ENCODE measurements around the gene SRSF8. TPM values are rescaled to one million over a fixed set of nuclear protein-coding genes. Genes with fewer than 3 reads are reported as not detected.
"Not testable (repeated sequence)": the region's sequence is repeated elsewhere in the genome, so short reads cannot be mapped to it uniquely, and the experiment has no call there.

SRSF8 gene, protein sequence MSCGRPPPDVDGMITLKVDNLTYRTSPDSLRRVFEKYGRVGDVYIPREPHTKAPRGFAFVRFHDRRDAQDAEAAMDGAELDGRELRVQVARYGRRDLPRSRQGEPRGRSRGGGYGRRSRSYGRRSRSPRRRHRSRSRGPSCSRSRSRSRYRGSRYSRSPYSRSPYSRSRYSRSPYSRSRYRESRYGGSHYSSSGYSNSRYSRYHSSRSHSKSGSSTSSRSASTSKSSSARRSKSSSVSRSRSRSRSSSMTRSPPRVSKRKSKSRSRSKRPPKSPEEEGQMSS
- 10 to 100 TPM; 25.6 to 39.9 TPM for total RNA-seq

GRCh38 chr11:95066716-95067038 is at the start of gene SRSF8:
Gene SRSF8 (plus strand): TSS chr11:95066919. CDS start chr11:95067227, 308 bp downstream.
- DNase-seq (ENCODE audit: low spot score) (no peak), ATAC-seq (ENCODE audit: insufficient number of reproducible peaks, low FRiP score, low read depth) (no peak)
- TF ChIP-seq CTCF (IDR thresholded peaks at IDR 0.05): no peak
- H3K36me3 ChIP-seq: no peaks in the 10 kb centered on the region
- no peaks in the 10 kb centered on the region for H3K9me3 ChIP-seq
- H3K4me1 ChIP-seq (ENCODE audit: control insufficient read depth in 1 of 2, low read depth in 2 of 2): peaks cover 10 to 19% of the 10 kb centered on the region in 2 donors
- peak within 1 kb of the TSS; percentile 97 to 99 for H3K27ac ChIP-seq
- no peaks in the 10 kb centered on the region for H3K27me3 ChIP-seq (replicated peaks; ENCODE audit: insufficient read depth)
- H3K4me3 ChIP-seq: peak within 1 kb of the TSS; percentile 83

DNA sequence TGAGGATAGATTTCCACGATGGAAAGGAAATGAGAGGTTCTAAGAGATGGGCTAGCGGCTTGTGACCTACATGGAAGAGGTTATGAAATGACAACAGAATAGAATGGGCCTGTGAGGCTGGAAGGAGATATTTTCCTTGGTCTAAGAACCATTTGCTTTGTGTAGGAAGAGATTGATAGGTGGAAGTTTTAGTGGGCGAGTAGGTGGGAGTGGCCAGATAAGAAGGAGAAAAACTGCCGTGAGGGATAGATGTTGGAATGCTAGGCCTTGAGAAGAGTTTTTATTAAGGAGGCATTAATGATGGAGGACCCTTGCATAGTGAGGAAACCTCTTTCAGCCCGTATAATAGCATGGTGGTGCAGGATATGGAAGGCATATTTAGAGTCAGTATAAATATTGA is 45.3 kb upstream of the SRSF8 start:
- not testable (repeated sequence) for H3K4me3 ChIP-seq; ATAC-seq (ENCODE audit: insufficient number of reproducible peaks, low FRiP score, low read depth); H3K36me3 ChIP-seq; H3K4me1 ChIP-seq (ENCODE audit: control insufficient read depth in 1 of 2, low read depth in 2 of 2); H3K27ac ChIP-seq; H3K27me3 ChIP-seq (replicated peaks; ENCODE audit: insufficient read depth); H3K9me3 ChIP-seq; DNase-seq (ENCODE audit: low spot score)

DNA sequence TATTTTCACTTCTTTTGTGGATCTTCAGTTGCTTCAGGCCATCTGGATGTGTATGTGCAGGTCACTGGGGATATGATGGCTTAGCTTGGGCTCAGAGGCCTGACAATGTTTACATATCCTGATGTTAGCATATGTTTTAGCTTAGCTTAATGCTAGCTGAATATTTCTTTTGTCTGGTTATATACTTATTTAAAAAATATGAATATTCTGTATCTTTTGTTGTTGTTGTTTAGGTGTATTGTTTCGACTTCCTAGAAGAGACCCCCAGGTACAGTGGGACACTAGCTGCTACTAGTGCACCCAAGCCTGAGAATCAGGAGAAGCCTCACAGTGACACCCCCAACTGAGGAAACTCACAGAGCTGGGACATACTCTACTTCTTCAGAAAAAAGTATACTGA is 41.8 kb upstream of the SRSF8 start, which contains the start of gene KDM4E:
KDM4E (plus strand) TSS at position 301 of the 400 bp plus-strand sequence. CDS start 300 bp downstream, outside the sequence.
- no peak for TF ChIP-seq CTCF (IDR thresholded peaks at IDR 0.05)
- Histone ChIP-seq H3K4me1 (ENCODE audit: control insufficient read depth in 1 of 2, low read depth in 2 of 2) (no peaks in the 10 kb centered on the region), H3K27ac (no peak within 1 kb of the TSS), H3K9me3 (no peaks in the 10 kb centered on the region), H3K4me3 (no peak within 1 kb of the TSS), H3K27me3 (replicated peaks; ENCODE audit: insufficient read depth) (no peaks in the 10 kb centered on the region), H3K36me3 (no peaks in the 10 kb centered on the region)
- ATAC-seq (ENCODE audit: insufficient number of reproducible peaks, low FRiP score, low read depth) (no peak), DNase-seq (ENCODE audit: low spot score) (no peak)

- H3K27ac ChIP-seq; H3K4me1 ChIP-seq (ENCODE audit: control insufficient read depth in 1 of 2, low read depth in 2 of 2); H3K27me3 ChIP-seq (replicated peaks; ENCODE audit: insufficient read depth); H3K9me3 ChIP-seq; DNase-seq (ENCODE audit: low spot score); H3K36me3 ChIP-seq; ATAC-seq (ENCODE audit: insufficient number of reproducible peaks, low FRiP score, low read depth); H3K4me3 ChIP-seq: not testable (repeated sequence)
These were observed 41.1 kb upstream of the SRSF8 start for GRCh38 chr11:95025594-95025993.

DNA sequence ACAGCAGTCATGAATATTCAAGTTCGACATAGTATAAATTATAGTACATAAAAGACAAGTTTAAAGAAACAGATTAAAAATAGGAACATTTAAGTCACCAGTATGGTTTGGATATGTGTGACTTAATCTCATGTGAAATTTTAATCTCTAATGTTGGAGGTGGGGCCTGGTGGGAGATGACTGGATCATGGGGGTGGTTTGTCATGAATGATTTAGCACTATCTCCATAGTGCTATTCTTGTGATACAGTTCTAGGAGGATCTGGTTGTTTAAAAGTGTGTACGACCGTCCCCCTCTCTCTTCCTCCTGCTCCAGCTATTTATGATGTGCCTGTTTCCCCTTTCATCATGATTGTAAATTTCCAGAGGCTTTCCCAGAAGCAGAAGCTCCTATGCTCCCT is 38.4 kb upstream of the SRSF8 start:
- H3K27ac ChIP-seq: no peak overlapping the region
- no peak for TF ChIP-seq CTCF (IDR thresholded peaks at IDR 0.05)
- DNase-seq (ENCODE audit: low spot score) (no peak), ATAC-seq (ENCODE audit: insufficient number of reproducible peaks, low FRiP score, low read depth) (no peak)
- H3K4me3 ChIP-seq: no peak overlapping the region
- H3K36me3 ChIP-seq: no peaks in the 10 kb centered on the region
- no peaks in the 10 kb centered on the region for H3K4me1 ChIP-seq (ENCODE audit: control insufficient read depth in 1 of 2, low read depth in 2 of 2)
- no peaks in the 10 kb centered on the region for H3K9me3 ChIP-seq
- no peaks in the 10 kb centered on the region for H3K27me3 ChIP-seq (replicated peaks; ENCODE audit: insufficient read depth)

GRCh38 chr11:95033051-95033450 is 33.7 kb upstream of the SRSF8 start:
- no peaks in the 10 kb centered on the region for H3K9me3 ChIP-seq
- no peaks in the 10 kb centered on the region for H3K36me3 ChIP-seq
- DNase-seq (ENCODE audit: low spot score): no peak
- H3K4me3 ChIP-seq: no peak overlapping the region
- ATAC-seq (ENCODE audit: insufficient number of reproducible peaks, low FRiP score, low read depth): no peak
- H3K4me1 ChIP-seq (ENCODE audit: control insufficient read depth in 1 of 2, low read depth in 2 of 2): no peaks in the 10 kb centered on the region
- no peak overlapping the region for H3K27ac ChIP-seq
- no peak for TF ChIP-seq CTCF (IDR thresholded peaks at IDR 0.05)
- H3K27me3 ChIP-seq (replicated peaks; ENCODE audit: insufficient read depth): no peaks in the 10 kb centered on the region

All from thoracic aorta (tissue), 2 donors.